ENCODE results near the gene FGF14.

The FGF14 gene

DNA sequence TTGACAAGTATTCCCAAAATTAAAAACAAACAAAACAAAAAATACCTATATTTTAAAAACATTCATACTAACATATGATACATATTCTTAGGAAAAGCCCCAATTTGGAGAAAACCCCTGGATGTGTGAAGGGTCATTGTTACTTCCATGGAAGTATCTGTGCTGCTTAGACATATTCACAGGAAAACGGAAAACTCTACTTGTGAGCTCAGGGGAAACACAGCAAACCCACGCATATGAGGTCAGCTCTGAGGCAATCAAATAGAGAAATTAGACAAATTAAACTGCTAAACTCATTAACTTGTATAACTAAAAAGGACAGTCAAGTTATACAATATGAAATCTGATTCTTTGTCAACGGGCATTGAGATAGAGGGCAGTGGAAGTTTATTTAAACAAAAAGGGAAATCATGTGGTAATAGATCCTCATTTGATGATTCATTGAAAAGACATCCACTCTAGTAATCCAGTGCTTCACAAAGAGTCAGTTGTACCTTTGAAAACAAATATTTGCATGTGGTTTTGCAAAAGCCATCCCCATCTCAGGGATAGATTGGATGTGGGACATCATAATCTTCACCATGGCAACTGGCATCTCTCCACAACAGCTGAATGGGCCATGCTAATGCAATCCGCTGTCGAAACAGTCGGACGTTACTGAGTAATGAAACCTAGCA lies 526.0 kb downstream of the FGF14 start:
- no peak overlapping the region for H3K27ac ChIP-seq
- TF ChIP-seq, protein P1, sequence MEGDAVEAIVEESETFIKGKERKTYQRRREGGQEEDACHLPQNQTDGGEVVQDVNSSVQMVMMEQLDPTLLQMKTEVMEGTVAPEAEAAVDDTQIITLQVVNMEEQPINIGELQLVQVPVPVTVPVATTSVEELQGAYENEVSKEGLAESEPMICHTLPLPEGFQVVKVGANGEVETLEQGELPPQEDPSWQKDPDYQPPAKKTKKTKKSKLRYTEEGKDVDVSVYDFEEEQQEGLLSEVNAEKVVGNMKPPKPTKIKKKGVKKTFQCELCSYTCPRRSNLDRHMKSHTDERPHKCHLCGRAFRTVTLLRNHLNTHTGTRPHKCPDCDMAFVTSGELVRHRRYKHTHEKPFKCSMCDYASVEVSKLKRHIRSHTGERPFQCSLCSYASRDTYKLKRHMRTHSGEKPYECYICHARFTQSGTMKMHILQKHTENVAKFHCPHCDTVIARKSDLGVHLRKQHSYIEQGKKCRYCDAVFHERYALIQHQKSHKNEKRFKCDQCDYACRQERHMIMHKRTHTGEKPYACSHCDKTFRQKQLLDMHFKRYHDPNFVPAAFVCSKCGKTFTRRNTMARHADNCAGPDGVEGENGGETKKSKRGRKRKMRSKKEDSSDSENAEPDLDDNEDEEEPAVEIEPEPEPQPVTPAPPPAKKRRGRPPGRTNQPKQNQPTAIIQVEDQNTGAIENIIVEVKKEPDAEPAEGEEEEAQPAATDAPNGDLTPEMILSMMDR (IDR thresholded peaks at IDR 0.05): no peak
- no peak for TF ChIP-seq ZFX (IDR thresholded peaks at IDR 0.05; ENCODE audit: borderline replicate concordance)

DNA sequence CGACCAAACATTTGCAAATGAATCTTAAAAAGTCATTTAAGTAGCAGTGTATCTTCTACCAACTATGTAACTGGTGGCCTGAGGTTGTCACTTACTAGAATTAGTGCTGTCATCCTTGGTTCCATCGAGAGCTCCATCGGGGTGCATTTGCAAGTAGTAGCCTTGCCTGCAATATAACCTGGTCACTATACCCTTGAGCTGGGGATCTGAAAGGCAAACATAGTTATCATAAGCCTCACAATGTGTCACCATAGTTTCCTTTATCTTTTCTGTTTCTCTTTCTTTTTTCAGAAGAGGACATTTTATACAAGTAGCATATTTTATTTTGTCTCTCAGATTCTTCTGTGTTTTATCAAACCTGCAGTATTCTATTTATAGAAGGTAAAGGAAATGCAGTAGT lies 526.8 kb downstream of the FGF14 start:
- no peak overlapping the region for H3K27ac ChIP-seq
- TF ChIP-seq, protein P1 (IDR thresholded peaks at IDR 0.05): no peak
- TF ChIP-seq ZFX (IDR thresholded peaks at IDR 0.05; ENCODE audit: borderline replicate concordance): no peak

DNA sequence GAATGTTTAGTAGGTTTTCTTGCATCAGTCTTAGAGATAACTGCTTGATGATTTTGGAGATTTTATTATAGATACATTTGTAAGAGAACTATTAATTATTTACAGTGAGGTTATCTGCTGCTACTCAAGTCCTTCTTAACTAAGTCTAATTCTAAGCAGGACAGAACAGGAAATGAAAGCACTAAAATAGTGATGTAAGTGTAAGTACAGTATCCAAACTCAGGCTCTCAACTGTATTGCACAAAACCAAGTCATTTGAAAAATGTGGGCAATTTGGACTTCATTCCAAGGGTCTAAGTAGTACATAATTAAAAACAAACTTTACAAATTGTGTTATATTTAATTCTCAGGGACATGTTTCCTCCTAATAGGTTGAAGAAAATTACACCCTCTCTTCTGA lies 532.3 kb downstream of the FGF14 start:
- TF ChIP-seq, protein P1 (IDR thresholded peaks at IDR 0.05): no peak
- TF ChIP-seq ZFX (IDR thresholded peaks at IDR 0.05; ENCODE audit: borderline replicate concordance): no peak
- no peak overlapping the region for H3K27ac ChIP-seq

DNA sequence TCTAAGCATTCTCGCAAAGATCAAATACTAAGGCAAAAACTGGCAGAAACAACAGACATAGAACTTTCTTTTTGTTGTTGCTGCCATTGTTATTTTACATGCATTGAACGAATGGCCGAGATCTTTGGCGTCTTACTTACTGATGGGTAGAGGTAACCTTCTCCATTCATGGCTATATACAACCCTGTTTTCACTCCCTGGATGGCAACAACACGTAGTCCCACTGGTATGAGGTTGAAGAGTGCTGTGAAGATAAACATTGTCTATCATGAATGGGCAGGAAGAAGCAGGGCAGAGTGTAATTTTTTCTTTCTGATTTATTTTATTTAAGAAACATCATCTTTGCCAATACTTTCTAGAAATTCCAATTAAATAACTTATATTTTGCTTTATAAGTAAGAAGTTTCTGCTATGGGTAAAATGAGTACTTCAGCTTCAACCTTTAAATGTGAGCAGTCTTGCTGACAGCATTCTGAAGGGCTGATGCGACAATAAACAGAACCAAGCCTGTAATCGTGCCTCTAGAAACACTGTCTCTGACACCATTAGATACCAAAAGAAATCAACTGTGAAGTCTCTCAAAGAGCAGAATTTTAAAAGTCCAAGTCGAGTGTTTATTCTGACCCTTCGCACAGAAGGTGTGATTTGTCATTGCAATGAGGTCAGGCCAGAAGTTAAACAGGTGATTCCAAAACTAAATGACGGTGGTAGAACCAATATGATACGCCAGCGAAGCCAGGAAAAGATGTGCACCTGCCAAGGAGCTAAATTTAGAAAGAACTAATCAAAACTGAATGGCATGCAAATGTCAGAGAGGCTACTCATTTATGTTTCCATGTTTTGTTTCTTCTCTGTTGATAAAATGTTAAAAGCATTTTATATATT lies 533.0 kb downstream of the FGF14 start:
- no peak overlapping the region for H3K27ac ChIP-seq
- TF ChIP-seq ZFX (IDR thresholded peaks at IDR 0.05; ENCODE audit: borderline replicate concordance): no peak
- TF ChIP-seq, protein P1 (IDR thresholded peaks at IDR 0.05): no peak

DNA sequence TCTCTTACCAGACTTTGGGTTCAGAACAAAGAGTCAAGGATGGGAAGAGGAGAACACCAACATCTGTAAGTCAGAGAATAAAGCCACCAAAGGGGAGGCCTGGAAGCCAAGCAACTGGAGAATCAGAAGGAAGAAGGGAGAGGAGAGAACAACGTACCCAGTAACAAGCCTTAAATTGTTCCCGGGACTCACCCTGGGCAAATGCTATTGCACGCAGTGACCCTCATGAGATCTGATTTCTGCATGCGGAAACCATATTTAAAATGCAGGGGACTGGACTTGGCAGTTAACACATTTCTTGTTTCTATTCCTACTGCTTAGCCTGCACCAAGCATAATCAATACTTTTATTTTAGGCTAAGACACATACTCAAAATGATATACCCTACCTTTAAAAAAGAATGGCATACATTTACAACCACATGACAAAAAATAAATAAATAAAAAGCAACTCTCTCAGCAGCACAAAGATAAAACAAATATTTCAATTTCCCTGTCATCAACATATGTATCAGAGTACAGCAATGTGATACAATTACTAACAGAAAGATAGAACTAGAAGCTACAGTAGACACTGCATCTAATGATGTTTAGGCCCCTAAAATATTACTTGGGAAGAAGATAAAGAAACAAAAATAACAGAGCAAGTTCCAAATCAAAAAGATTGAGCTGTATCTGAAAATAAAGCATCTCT lies 534.8 kb downstream of the FGF14 start:
- no peak overlapping the region for H3K27ac ChIP-seq
- TF ChIP-seq, protein P1 (IDR thresholded peaks at IDR 0.05): no peak
- TF ChIP-seq ZFX (IDR thresholded peaks at IDR 0.05; ENCODE audit: borderline replicate concordance): no peak

DNA sequence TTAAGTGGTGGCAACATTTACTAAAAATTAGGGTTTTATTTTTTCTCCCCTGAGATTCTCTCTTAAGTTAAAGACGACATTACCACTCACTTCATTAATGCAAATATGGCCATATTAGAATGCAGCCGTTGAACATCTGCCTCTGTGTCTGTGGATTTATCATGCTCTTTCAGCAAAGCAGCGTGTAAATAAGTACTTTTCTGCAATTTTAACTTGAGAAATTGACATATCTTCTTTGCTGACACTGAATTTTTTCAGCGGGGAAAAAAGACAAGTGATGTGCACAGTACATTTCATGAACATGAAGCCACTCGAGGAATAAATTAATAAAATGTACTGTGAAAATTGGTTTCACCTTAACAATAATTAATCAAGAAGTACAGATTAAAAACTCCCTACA lies 543.0 kb downstream of the FGF14 start:
- TF ChIP-seq ZFX (IDR thresholded peaks at IDR 0.05; ENCODE audit: borderline replicate concordance): no peak
- TF ChIP-seq, protein P1 (IDR thresholded peaks at IDR 0.05): no peak

More for the DNA sequence above, 543.0 kb downstream of the FGF14 start:
- no peak overlapping the region for H3K27ac ChIP-seq

Data from 22Rv1 (cell line).